SHP77 (cell line): ENCODE results near the gene FLOT2.
"Not testable (repeated sequence)": the region's sequence is repeated elsewhere in the genome, so short reads cannot be mapped to it uniquely, and the experiment has no call there.

Experiments used
- DNase-seq, 2 experiments: peaks; one replicate each; lab custom pipeline; 2025; lab: John Stamatoyannopoulos, UW

FLOT2 gene

GRCh38 chr17:28873839-28874238, 23.7 kb downstream of the FLOT2 start:
- no peak for DNase-seq

- DNase-seq: no peak
These were observed 26.4 kb downstream of the FLOT2 start for GRCh38 chr17:28871056-28871579.

- no peak for DNase-seq
These were observed 30.3 kb downstream of the FLOT2 start for GRCh38 chr17:28867276-28867675.

GRCh38 chr17:28865946-28866752, 31.4 kb downstream of the FLOT2 start:
- no peak for DNase-seq

GRCh38 chr17:28864991-28865849, 32.3 kb downstream of the FLOT2 start:
- no peak for DNase-seq

GRCh38 chr17:28863953-28864352, 33.6 kb downstream of the FLOT2 start:
- DNase-seq: no peak

GRCh38 chr17:28862561-28862960, 35.0 kb downstream of the FLOT2 start:
- no peak for DNase-seq

GRCh38 chr17:28861393-28862203, 35.9 kb downstream of the FLOT2 start:
- no peak for DNase-seq

GRCh38 chr17:28860363-28860808, 37.1 kb downstream of the FLOT2 start:
- DNase-seq: no peak

GRCh38 chr17:28858801-28859355, 38.7 kb downstream of the FLOT2 start:
- no peak for DNase-seq

GRCh38 chr17:28857905-28858800, 39.4 kb downstream of the FLOT2 start:
- DNase-seq: no peak

- no peak for DNase-seq
These were observed 41.4 kb downstream of the FLOT2 start for GRCh38 chr17:28856028-28856574.

- no peak for DNase-seq
These were observed 42.2 kb downstream of the FLOT2 start for GRCh38 chr17:28855336-28855679.

GRCh38 chr17:28854457-28855335, 42.8 kb downstream of the FLOT2 start, which contains the start of gene ERAL1:
TSS of gene ERAL1 (plus strand) at chr17:28855016. CDS start at chr17:28855035, 19 bp downstream.
- peak; percentile 82 to 92 for DNase-seq

- DNase-seq: no peak
These were observed 44.2 kb downstream of the FLOT2 start for GRCh38 chr17:28853295-28853694.

GRCh38 chr17:28849281-28849680, 48.3 kb downstream of the FLOT2 start:
- DNase-seq: no peak

GRCh38 chr17:28848667-28849066, 48.9 kb downstream of the FLOT2 start:
- DNase-seq: peak; percentile 26 to 49

GRCh38 chr17:28846699-28847098, 50.8 kb downstream of the FLOT2 start:
- not testable (repeated sequence) for DNase-seq

- DNase-seq: no peak
These were observed 51.3 kb downstream of the FLOT2 start for GRCh38 chr17:28846231-28846630.
